ENCODE data around the gene CPLX3.
"Not testable (repeated sequence)": the region's sequence is repeated elsewhere in the genome, so short reads cannot be mapped to it uniquely, and the experiment has no call there.

The CPLX3 gene

DNA sequence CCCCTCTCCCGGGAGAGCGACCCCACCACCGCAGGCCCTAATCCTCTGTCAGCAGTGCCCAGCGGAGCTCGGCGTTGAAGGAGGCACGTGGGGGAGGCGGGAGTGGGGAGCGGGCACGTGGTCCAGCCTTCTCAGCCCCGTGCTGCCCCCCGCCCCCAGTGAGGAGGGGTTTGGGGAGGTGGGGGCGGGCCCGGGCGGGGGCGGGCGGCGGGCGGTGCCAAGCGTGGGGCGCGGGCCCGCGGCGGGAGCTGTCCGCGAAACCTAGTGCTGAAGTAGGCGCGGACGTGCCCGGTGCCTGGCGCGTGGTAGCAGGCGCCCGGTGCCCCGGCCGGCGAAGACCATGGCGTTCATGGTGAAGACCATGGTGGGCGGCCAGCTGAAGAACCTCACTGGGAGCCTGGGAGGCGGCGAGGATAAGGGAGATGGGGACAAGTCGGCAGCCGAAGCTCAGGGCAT lies at the start of gene CPLX3:
CPLX3 (plus strand) TSS at position 264 of the 456 bp plus-strand sequence; CDS start at position 341, 77 bp downstream.
- DNase-seq (ENCODE audit: low read depth in 2 of 2) = no peak

DNA sequence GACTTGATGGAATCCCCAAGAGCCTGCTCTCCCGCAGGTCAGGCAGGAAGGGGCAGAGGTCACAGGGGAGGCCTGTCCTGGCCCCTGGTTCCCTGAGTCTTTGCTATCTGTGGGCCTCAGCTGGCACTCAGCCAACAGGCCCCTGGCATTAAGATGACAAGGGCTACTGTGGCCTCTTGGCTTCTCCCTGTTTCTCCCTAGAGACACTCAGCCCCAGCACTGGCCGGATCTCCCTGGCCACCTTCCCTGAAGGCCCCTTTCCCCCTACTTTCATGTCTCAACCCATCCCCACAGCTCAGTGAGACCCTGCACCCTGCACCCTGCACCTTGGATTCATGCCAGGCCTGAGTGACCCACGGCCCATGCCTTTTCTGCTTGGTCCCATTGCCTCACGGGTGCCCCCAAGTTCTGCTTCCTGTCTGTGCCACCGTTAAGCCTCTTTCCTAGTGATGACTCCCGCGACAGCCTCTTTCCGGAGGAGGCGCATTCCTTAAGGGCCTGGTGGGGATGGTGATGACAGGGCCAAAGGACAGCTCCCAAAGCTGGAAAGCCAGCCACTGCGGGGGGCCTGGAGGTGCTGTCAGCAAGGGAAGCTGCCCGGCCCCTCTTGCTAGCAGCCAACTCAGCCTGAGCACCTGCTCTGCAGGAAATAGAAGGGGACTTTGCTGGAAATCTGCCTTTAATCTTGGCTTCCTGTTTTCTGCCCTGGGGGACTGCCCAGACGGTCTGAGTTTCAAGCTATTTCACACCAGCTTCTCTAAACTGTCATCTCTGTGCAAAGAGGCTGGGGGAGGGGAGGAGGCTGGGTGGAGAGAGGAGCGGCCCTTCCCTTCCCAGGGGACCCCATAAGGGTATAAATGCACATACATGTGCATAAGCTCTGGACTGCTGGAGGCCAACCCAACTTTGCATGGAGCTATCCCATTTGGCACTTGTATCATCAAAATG lies 49.3 kb upstream of the CPLX3 start:
- DNase-seq (ENCODE audit: low read depth in 2 of 2) = no peak

- no peak for DNase-seq (ENCODE audit: low read depth in 2 of 2)
Measured at GRCh38 chr15:74777769-74778598, 48.4 kb upstream of the CPLX3 start.

DNA sequence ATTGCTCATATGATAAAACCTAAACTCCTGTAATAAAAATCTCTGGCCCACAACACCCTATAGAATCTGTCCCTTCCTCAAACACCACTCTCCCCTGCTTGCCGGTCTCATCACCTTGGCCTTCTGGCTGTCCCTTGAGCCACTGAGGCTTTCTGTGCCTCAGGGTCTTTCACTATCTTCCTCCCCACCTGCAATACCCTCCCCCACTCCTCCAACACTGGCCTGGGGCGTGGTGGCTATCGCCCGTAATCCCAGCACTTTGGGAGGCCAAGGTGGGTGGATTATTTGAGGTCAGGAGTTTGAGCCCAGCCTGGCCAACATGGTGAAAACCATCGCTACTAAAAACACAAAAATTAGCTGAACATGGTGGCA lies 47.8 kb upstream of the CPLX3 start:
- DNase-seq (ENCODE audit: low read depth in 2 of 2) = no peak

DNA sequence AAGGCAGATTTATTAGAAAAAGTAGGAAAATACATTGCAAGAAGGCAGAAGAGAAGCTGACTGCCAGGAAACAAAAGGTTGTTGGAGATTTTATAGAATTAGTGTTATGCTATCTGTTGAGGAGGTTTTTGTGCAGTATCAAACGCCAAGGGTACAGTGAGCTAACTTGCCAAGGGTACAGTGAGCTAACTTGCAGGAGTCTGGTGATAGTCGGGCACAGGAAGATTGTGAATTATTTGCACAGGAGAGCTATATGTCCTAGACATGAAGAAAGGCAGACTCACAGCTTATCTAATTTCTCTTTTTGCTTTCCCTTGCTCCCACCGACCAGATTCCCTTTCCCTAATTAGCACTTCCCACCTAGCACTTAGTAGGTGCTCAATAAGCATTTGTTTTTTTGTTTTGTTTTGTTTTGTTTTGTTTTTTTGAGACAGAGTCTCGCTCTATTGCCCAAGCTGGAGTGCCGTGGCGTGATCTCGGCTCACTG lies 47.2 kb upstream of the CPLX3 start:
- DNase-seq (ENCODE audit: low read depth in 2 of 2) = no peak

GRCh38 chr15:74780523-74781430 lies 45.6 kb upstream of the CPLX3 start:
- no peak for DNase-seq (ENCODE audit: low read depth in 2 of 2)

DNA sequence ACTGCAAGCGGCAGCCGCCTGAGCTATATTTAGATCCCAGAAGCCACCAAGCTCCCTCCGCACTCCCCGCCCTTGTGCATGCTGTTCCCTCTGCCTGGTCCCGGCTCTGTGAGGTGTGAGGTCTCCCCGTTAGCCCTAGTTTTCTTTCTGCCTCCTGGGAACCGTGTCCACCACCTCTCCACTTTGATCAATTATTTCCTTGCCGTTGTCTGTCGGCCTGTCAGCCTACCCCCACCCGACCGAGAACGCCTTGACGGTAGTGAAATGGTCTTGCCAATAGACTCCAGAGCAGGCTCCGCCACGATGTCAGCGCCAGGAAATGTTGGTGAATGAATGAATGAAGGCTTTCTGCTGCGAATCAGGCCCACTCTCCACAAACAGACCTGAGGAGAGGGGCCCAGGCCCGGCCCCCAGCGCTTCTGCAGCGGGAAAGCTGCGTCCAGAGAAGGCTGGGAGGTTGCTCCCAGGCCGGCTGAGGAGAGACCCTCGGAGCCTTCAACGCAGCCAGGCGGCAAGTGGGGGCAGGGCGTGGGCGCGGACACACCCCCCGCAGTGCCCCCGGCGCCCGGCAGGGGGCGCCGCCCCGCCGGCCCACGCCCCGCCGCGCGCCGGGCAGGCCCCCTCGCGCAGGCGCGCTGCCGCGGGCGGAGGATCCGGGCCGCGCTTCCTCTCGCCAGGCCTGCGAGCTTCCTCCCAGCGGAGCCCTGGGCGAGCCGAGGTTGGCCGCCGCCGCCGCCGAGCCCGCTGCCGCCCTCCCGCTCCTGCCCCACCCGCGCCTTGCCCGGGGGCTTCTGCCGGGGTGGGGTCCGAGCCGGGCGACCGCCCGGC lies 44.8 kb upstream of the CPLX3 start, which contains the start of gene CSK:
CSK (plus strand) TSS at position 650 of the 828 bp plus-strand sequence. CDS start 16,218 bp downstream, outside the sequence.
- peak; percentile 56 to 70 for DNase-seq (ENCODE audit: low read depth in 2 of 2)

- peak in 1 of 2 donors; percentile 50 for DNase-seq (ENCODE audit: low read depth in 2 of 2)
Measured at GRCh38 chr15:74782259-74783071, 44.0 kb upstream of the CPLX3 start.

DNA sequence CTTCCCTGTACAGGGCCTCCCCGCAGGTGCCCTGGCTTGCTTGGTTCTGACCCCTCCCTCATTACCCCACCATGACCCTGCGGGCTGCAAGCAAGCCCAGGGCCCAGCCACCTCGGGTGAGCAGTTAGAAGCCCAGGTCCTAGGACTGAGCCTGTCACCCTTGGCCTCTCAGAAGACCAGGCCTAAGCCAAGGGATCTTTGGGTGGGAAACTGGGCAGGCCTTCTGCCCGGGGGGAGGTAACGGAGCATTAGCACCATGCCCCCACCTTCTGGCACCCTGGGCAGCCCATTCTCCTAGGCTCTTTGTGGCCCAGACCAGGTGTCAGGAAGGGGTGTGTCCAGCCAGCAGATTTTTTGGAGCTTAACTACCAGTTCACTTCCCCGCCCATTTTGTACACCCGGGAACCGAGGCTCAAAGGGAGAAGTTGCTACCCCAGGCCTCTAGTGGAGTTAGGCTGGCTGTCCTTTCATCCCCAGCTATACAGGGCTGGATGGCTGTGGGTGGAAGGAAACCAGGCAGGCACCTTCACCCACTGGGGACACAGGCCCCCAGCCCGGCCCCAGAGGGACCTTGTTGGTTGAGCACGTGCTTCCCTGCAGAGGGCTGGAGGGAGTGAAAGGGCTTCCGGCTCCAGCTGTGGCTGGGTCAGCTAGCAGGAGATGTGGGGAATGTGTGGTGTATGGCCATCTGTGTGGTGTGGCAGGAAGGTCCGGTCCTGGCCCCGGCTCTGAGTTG lies 43.2 kb upstream of the CPLX3 start:
- no peak for DNase-seq (ENCODE audit: low read depth in 2 of 2)

GRCh38 chr15:74783808-74784175 lies 42.6 kb upstream of the CPLX3 start:
- DNase-seq (ENCODE audit: low read depth in 2 of 2) = no peak

DNA sequence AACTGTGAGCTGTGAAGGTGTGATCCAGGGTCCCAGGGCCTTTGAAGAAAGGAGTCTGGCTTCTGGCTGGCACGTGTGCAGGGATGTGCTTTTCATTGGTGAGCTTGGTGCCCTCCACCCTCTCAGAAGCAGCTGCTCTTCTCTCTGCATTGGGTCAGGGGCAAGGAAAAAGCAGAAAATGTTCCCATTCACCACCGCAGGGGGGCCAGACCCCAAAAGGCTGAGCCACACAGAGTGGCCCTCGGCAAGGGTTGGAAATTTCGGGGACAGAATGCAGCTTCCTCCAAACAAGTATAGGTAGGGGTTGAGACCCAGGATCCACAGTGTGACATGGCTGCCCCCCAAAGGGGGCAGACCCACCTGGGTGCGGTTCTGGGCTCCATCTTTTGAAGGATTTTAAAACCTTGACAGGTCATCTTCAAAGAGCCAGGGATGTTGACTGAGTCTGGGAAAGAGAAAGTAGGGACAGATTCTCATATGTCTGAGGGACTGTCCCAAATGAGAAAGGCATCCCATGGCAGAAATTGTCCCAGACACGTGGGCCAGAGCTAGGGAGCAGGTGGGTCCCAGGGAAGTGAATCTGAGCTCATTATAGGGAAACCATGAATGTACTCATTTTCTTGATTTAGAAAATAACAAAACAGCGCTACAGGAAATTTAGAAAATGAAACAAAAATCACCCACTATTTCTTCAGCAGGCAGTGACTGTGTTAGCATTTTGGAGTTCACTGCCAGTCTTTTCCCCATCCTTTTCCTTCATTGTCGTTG lies 41.8 kb upstream of the CPLX3 start:
- DNase-seq (ENCODE audit: low read depth in 2 of 2) = no peak

GRCh38 chr15:74785194-74786032 lies 41.0 kb upstream of the CPLX3 start:
- DNase-seq (ENCODE audit: low read depth in 2 of 2) = no peak

GRCh38 chr15:74786081-74786480 lies 40.3 kb upstream of the CPLX3 start:
- not testable (repeated sequence) for DNase-seq (ENCODE audit: low read depth in 2 of 2)

DNA sequence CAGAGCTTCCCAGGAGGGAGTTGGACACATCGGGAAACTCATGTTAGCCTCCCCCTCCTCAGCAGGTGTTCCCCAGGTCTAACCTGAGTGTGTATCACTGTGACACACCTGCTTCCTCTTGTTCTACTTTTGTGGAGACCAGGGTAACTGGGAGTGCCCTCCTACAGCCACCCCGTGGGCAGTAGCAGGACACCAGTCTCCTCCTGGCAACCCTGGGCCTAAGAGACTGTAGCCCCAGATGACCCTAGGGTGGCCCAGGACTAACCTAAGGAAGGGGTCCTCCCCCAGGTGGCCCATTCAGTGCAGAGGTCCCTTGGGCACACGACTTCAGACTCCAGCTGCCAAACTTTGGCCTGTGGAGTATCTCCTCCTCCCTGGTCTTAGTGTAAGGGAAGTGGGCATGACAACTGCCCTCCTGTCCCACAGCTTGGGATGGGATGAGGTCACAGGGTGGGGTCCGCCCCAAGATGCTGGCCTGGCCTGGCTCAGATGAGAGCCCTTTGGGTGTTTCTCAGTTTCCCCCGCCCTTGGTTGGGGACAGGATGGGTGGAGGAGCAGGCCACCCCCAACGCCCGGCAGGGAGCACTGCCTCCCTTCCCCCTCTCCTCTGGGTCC lies 39.8 kb upstream of the CPLX3 start:
- DNase-seq (ENCODE audit: low read depth in 2 of 2) = no peak

GRCh38 chr15:74787251-74788041 lies 39.0 kb upstream of the CPLX3 start:
- DNase-seq (ENCODE audit: low read depth in 2 of 2) = peak; percentile 79 to 80
